Measurements from ENCODE around the gene TMEM167B. TPM values are rescaled to one million over a fixed set of nuclear protein-coding genes. Genes with fewer than 3 reads are reported as not detected.

The TMEM167B gene
- total RNA-seq, 1 experiment from 2014 or later: 15.6 TPM

DNA sequence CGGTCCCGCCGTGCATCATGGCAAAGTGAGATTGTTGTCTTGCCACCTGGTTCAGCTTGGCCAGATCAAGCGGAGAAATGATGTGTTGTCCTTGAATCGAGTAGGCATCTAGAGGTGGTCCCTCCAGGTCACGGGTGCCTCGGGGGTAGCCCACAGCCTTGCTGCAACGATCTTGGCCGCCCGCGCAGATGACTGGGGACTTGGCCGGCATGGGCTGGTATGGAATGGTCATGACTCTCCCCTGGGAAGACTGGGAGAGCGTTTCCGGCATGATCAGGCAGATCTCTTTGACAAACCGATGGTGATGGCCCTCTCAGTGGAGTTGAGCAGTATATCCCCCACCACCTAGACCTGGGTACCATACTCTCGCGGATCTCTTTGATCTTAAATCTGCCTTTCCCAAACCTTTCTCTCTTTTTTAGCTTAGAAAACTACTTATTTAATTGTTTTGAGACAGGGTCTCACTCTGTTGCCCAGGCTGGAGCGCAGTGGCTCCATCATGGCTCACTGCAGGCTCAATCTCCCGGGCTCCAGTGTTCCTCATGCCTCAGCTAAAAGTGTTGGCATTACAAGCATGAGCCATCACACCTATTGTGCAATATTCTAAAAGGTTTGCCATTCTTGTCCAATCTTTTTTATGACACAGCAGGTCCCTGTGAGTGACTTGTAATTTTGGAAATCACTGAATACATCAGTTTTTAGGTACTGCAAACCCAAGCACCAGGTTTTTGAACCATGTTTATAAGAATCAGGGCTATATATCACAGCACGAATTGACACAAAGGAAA is 14.0 kb downstream of the TMEM167B start (continued):
- TF ChIP-seq, protein P1, sequence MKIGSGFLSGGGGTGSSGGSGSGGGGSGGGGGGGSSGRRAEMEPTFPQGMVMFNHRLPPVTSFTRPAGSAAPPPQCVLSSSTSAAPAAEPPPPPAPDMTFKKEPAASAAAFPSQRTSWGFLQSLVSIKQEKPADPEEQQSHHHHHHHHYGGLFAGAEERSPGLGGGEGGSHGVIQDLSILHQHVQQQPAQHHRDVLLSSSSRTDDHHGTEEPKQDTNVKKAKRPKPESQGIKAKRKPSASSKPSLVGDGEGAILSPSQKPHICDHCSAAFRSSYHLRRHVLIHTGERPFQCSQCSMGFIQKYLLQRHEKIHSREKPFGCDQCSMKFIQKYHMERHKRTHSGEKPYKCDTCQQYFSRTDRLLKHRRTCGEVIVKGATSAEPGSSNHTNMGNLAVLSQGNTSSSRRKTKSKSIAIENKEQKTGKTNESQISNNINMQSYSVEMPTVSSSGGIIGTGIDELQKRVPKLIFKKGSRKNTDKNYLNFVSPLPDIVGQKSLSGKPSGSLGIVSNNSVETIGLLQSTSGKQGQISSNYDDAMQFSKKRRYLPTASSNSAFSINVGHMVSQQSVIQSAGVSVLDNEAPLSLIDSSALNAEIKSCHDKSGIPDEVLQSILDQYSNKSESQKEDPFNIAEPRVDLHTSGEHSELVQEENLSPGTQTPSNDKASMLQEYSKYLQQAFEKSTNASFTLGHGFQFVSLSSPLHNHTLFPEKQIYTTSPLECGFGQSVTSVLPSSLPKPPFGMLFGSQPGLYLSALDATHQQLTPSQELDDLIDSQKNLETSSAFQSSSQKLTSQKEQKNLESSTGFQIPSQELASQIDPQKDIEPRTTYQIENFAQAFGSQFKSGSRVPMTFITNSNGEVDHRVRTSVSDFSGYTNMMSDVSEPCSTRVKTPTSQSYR (CRISPR knock-in tag; IDR thresholded peaks at IDR 0.05): no peak
- TF ChIP-seq TEAD4 (CRISPR knock-in tag; IDR thresholded peaks at IDR 0.05): no peak

DNA sequence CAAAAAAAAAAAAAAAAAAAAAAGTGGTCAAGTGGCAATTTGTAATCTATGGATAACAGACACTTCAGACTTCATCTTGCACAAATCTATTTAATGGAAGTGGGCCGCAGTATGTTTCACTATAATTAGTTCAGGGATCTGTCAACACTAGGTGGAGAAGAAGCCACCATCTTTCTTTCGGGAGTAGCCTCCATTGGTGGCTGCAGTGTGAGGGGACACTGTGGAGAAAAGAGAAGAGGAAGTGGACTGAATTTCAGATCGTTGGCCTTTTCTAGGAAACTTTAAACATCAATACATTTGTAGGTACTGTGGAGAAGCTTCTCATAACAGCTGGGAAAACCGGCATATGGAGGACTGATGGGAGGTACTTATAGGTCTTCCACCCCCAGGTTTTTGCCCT is 15.3 kb downstream of the TMEM167B start:
- no peak for DNase-seq (ENCODE audit: low spot score)
- Mint-ChIP-seq H3K9me3 (no peaks in the 10 kb centered on the region), H3K27me3 (ENCODE audit: low read depth) (peaks cover 35% of the 10 kb centered on the region), H3K36me3 (peaks cover 3% of the 10 kb centered on the region; the same call in 1 of the 2 replicates), H3K27ac (no peak overlapping the region), H3K4me3 (no peak overlapping the region), H3K4me1 (0 out of 2 replicates have a peak, but pooled peaks cover 3% of the 10 kb centered on the region)
- ATAC-seq: no peak
- TF ChIP-seq, protein P1 (CRISPR knock-in tag; IDR thresholded peaks at IDR 0.05): no peak
- TF ChIP-seq, protein P2, sequence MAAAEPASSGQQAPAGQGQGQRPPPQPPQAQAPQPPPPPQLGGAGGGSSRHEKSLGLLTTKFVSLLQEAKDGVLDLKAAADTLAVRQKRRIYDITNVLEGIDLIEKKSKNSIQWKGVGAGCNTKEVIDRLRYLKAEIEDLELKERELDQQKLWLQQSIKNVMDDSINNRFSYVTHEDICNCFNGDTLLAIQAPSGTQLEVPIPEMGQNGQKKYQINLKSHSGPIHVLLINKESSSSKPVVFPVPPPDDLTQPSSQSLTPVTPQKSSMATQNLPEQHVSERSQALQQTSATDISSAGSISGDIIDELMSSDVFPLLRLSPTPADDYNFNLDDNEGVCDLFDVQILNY (CRISPR knock-in tag; IDR thresholded peaks at IDR 0.05): no peak
- TF ChIP-seq GTF2I (CRISPR knock-in tag; conservative IDR thresholded peaks at IDR 0.05) (no peak), ZNF263 (CRISPR knock-in tag; IDR thresholded peaks at IDR 0.05; ENCODE audit: low read depth) (no peak), CBFB (CRISPR knock-in tag; IDR thresholded peaks at IDR 0.05; ENCODE audit: low read depth) (no peak), TCF7 (CRISPR knock-in tag; IDR thresholded peaks at IDR 0.05; ENCODE audit: low read depth) (no peak), ZBTB21 (CRISPR knock-in tag; IDR thresholded peaks at IDR 0.05; ENCODE audit: borderline replicate concordance) (no peak), ZNF232 (CRISPR knock-in tag; IDR thresholded peaks at IDR 0.05) (no peak)
- CTCF ChIA-PET: no interaction called here
- POLR2A ChIA-PET: no interaction called here

DNA sequence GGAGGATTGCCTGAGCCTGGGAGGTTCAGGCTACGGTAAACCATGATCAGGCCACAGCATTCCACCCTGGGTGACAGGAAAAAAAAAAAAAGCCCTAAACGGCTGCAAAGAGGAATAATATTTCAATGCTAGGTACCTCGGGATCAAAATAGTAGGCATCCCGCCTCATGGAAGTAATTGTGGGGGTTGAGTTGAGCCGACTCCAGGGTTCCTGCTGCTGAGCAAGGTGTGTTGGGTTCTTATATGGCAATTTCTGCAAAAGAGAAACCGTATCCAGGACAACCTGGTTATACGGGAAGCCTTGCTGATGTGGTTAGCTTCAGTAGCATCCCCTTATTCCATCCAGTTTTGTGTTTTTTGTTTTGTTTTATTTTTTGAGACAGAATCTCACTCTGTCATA is 17.2 kb downstream of the TMEM167B start:
- no peak for DNase-seq (ENCODE audit: low spot score)
- Mint-ChIP-seq H3K36me3 (no peaks in the 10 kb centered on the region), H3K4me3 (no peak overlapping the region), H3K9me3 (no peaks in the 10 kb centered on the region), H3K27ac (no peak overlapping the region), H3K27me3 (ENCODE audit: low read depth) (peaks cover 52% of the 10 kb centered on the region), H3K4me1 (peaks cover 3% of the 10 kb centered on the region)
- CTCF ChIA-PET: no interaction called here
- TF ChIP-seq, protein P3, sequence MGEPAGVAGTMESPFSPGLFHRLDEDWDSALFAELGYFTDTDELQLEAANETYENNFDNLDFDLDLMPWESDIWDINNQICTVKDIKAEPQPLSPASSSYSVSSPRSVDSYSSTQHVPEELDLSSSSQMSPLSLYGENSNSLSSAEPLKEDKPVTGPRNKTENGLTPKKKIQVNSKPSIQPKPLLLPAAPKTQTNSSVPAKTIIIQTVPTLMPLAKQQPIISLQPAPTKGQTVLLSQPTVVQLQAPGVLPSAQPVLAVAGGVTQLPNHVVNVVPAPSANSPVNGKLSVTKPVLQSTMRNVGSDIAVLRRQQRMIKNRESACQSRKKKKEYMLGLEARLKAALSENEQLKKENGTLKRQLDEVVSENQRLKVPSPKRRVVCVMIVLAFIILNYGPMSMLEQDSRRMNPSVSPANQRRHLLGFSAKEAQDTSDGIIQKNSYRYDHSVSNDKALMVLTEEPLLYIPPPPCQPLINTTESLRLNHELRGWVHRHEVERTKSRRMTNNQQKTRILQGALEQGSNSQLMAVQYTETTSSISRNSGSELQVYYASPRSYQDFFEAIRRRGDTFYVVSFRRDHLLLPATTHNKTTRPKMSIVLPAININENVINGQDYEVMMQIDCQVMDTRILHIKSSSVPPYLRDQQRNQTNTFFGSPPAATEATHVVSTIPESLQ (CRISPR knock-in tag; IDR thresholded peaks at IDR 0.05): no peak
- no peak for TF ChIP-seq TEAD1 (CRISPR knock-in tag; IDR thresholded peaks at IDR 0.05)
- TF ChIP-seq, protein P2 (CRISPR knock-in tag; IDR thresholded peaks at IDR 0.05): no peak
- ATAC-seq: no peak
- POLR2A ChIA-PET: interaction anchor here (0.6 kb wide), 1 partner anchor 83 kb away, joined by 3 read pairs; no protein-coding TSS in a partner anchor
